Endothelial cell of umbilical vein (primary cell): ENCODE results near the gene DENND6A. TPM values are rescaled to one million over a fixed set of nuclear protein-coding genes. Genes with fewer than 3 reads are reported as not detected.

ENCODE experiments used
- BruUV-seq: library from RNA; stranded (reverse); fragments of 400-500 nt; replicated peaks from 2 replicates; lab custom pipeline; 2021; lab: Mats Ljungman, UMichigan
- CTCF ChIA-PET: fragments of 300-600, 350-600 bp; sonication (Branson Sonifier 250); formaldehyde crosslinking; loops from one replicate; lab custom pipeline; 2021; ENCODE audit warnings: antibody characterized with exemption, inconsistent platforms; lab: Charles Lee
- POLR2A ChIA-PET: fragments of 300-600, 350-600 bp; sonication (Branson Sonifier 250); formaldehyde crosslinking; loops from one replicate; lab custom pipeline; 2021; ENCODE audit warnings: antibody characterized with exemption, inconsistent platforms; lab: Charles Lee
- DNase-seq: peaks from one replicate; pipeline ENCODE4 v3.0.0-alpha.2; 2011; ENCODE audit warnings: low read depth, low spot score
- FAIRE-seq: peaks from 2 replicates; lab custom pipeline; 2011; peaks lifted over from hg19 to GRCh38; lab: Jason Lieb, UNC
- H2AFZ ChIP-seq: 2 replicates; pipeline ENCODE4 v1.6.0; 2012; ENCODE audit warnings: low read depth, low read length, control low read depth, inconsistent platforms
- H3K27ac ChIP-seq: 2 replicates; pipeline ENCODE4 v1.5.1; 2011; ENCODE audit warnings: low read depth, mild to moderate bottlenecking, control low read depth, low read length, moderate library complexity; ENCODE audit not compliant: insufficient read depth
- H3K27me3 ChIP-seq, 2 experiments: 2 replicates each; pipeline versions ENCODE4 v1.6.0 to v1.6.1; 2011; ENCODE audit warnings: low read length in 2 of 2, mixed read lengths in 1 of 2; ENCODE audit not compliant: control insufficient read depth in 2 of 2, insufficient read depth in 2 of 2
- H3K36me3 ChIP-seq, 2 experiments: 2 replicates in 1 of 2; 3 replicates in 1 of 2; pipeline ENCODE4 v1.5.1; 2011; ENCODE audit warnings: low read length in 2 of 2, mild to moderate bottlenecking in 1 of 2, moderate library complexity in 1 of 2; ENCODE audit not compliant: control insufficient read depth in 2 of 2, insufficient read depth in 2 of 2; ENCODE audit errors: extremely low read depth in 1 of 2
- H3K4me1 ChIP-seq: 3 replicates; pipeline ENCODE4 v1.5.1; 2011; ENCODE audit warnings: mild to moderate bottlenecking, low read length; ENCODE audit not compliant: control insufficient read depth, insufficient read depth; ENCODE audit errors: extremely low read depth
- H3K4me2 ChIP-seq: 2 replicates; pipeline ENCODE4 v1.6.1; 2011; ENCODE audit warnings: low read length, control low read depth, mixed read lengths; ENCODE audit not compliant: insufficient read depth
- H3K4me3 ChIP-seq, 3 experiments: fragments of 200-600 bp in 1 of 3; sonication (generic), shearing (Covaris generic) in 1 of 3; replicated peaks in 1 of 3; 2 replicates each; pipeline ENCODE4 v1.5.1; 2011 to 2016; ENCODE audit warnings: control low read depth in 3 of 3, low read length in 3 of 3, mild to moderate bottlenecking in 2 of 3, inconsistent platforms in 1 of 3, low read depth in 1 of 3, moderate library complexity in 1 of 3; ENCODE audit not compliant: insufficient read depth in 1 of 3
- H3K79me2 ChIP-seq: 2 replicates; pipeline ENCODE4 v1.6.0; 2012; ENCODE audit warnings: low read length, inconsistent platforms; ENCODE audit not compliant: control insufficient read depth, insufficient read depth
- H3K9ac ChIP-seq: replicated peaks from 2 replicates; pipeline ENCODE3; 2011; ENCODE audit warnings: low read length, control low read depth; ENCODE audit not compliant: insufficient read depth; ENCODE audit errors: extremely low read depth
- H3K9me1 ChIP-seq: replicated peaks from 3 replicates; pipeline ENCODE4 v1.6.0; 2011; ENCODE audit warnings: mild to moderate bottlenecking, low read length; ENCODE audit not compliant: control insufficient read depth, insufficient read depth; ENCODE audit errors: extremely low read depth
- H3K9me3 ChIP-seq: replicated peaks from 2 replicates; pipeline ENCODE4 v1.5.1; 2012; ENCODE audit warnings: low read length, inconsistent platforms; ENCODE audit not compliant: control insufficient read depth, insufficient read depth
- H4K20me1 ChIP-seq: replicated peaks from 2 replicates; pipeline ENCODE3; 2011; ENCODE audit warnings: mild to moderate bottlenecking, low read length; ENCODE audit not compliant: control insufficient read depth, insufficient read depth; ENCODE audit errors: extremely low read depth
- CTCF ChIP-seq, 2 donors: IDR thresholded peaks; 1 replicate in 1 of 2; 2 replicates in 1 of 2; pipeline ENCODE4 v1.5.1; 2011; ENCODE audit warnings: low read length in 2 of 2, mild to moderate bottlenecking in 2 of 2, moderate library complexity in 2 of 2, control low read depth in 1 of 2, inconsistent platforms in 1 of 2, low read depth in 1 of 2; ENCODE audit not compliant: insufficient read depth in 1 of 2; ENCODE audit errors: extremely low read depth in 1 of 2
- EZH2 ChIP-seq: IDR thresholded peaks from 2 replicates; pipeline ENCODE4 v1.6.1; 2012; ENCODE audit warnings: borderline replicate concordance, low read depth, mild to moderate bottlenecking, moderate library complexity, low read length, inconsistent platforms; ENCODE audit not compliant: severe bottlenecking
- FOS ChIP-seq: IDR thresholded peaks from 2 replicates; pipeline ENCODE4 v1.6.1; 2011; ENCODE audit warnings: mild to moderate bottlenecking, low read length, moderate library complexity, borderline replicate concordance; ENCODE audit not compliant: insufficient read depth
- GATA2 ChIP-seq: IDR thresholded peaks from 2 replicates; pipeline ENCODE4 v1.7.0; 2011; ENCODE audit warnings: low read depth, mild to moderate bottlenecking, moderate library complexity, mixed read lengths, low read length; ENCODE audit not compliant: insufficient read length, insufficient read depth
- JUN ChIP-seq: IDR thresholded peaks from 2 replicates; pipeline ENCODE4 v1.6.1; 2011; ENCODE audit warnings: borderline replicate concordance, low read depth; ENCODE audit not compliant: insufficient read length, insufficient read depth
- MYC ChIP-seq: IDR thresholded peaks from one replicate; pipeline ENCODE4 v1.6.1; 2011; ENCODE audit warnings: mild to moderate bottlenecking, low read depth, low read length
- POLR2A ChIP-seq: IDR thresholded peaks from 2 replicates; pipeline ENCODE4 v1.6.1; 2012; ENCODE audit warnings: low read depth, mild to moderate bottlenecking, control low read depth, low read length
- POLR2AphosphoS5 ChIP-seq: IDR thresholded peaks from 2 replicates; pipeline ENCODE4 v1.6.1; 2012; ENCODE audit warnings: low read depth, mild to moderate bottlenecking, control low read depth, low read length, moderate library complexity; ENCODE audit not compliant: insufficient read depth
- dilution Hi-C: fragments of 300-500 bp; cut with MboI; formaldehyde crosslinking; loops from one replicate; pipeline ENCODE4 v1.15.0; 2019; ENCODE audit warnings: low sequenced_read_pairs; ENCODE audit not compliant: extremely low pct_ligation_motif_present
- intact Hi-C: fragments of 100-400 bp; cut with micrococcal nuclease; formaldehyde crosslinking; loops from one replicate; pipeline ENCODE4 v1.10.0; 2022
- polyA plus RNA-seq, 4 experiments: library from polyadenylated mRNA; depleted of rRNA in 3 of 4; stranded (reverse) in 3 of 4; unstranded in 1 of 4; fragments of >200 nt; gene quantifications; 2 replicates each; pipeline versions ENCODE4 v1.2.1 to v1.2.3, GENCODE V29; 2011 to 2012; ENCODE audit warnings: missing spikeins in 1 of 4
- total RNA-seq: library from RNA; stranded (reverse); gene quantifications from 2 replicates; pipeline ENCODE4 v1.2.3, GENCODE V29; 2021

Gene DENND6A
- total and polyA plus RNA-seq, 2 donors (not counting 3 experiments of a cell fraction or from before 2014, with no cell fraction given): 12.7 to 25.0 TPM

DNA sequence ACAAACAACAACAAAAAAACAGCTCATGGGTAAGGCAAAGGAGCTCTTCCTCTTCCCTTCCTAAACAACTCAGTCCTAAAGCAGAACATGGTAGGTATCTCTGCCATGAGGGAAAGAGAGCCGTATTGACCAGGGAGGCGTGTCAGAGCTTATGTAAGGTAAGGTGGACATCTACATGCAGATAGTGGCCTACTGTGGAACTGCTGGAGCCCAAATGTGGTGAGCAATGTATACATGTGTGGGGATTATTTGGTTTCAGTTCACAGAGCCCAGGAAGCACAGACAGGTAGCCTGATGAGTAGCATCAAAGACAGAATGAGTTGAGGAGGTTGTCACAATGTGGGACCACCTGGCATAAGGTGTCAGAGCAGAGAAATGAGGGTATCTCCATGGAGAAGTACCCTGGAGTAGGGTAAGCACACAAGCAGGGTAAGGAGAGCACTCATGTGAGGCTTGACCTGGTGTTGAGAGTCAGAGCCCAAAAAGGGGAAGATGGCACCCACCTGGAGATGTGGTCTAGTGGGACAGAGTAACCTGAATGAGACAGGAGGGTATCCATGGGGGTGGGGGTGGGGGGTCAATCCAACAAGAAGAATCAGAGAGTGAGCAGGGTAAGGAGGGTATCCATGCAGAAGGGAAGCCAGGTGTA, 45.5 kb downstream of the DENND6A start:
- POLR2A ChIA-PET: no interaction called here
- intact Hi-C loops: loop anchor here (5.0 kb wide), 1 partner anchor 205 kb away; no protein-coding TSS in a partner anchor

More for the DNA sequence above, 45.5 kb downstream of the DENND6A start:
- H3K9me1 ChIP-seq: no peaks in the 10 kb centered on the region
- no peaks in the 10 kb centered on the region for H3K27me3 ChIP-seq
- no TSS peak for BruUV-seq
- H3K4me2 ChIP-seq: no peak overlapping the region
- no peaks in the 10 kb centered on the region for H3K4me1 ChIP-seq
- H4K20me1 ChIP-seq: no peaks in the 10 kb centered on the region
- CTCF ChIA-PET: interaction anchor here (1.1 to 1.9 kb wide), 2 partner anchors 198 to 206 kb away, joined by 3 to 10 read pairs; no protein-coding TSS in a partner anchor
- H2AFZ ChIP-seq: no peak overlapping the region
- FAIRE-seq (no peak), DNase-seq (no peak)
- H3K9ac ChIP-seq: no peak overlapping the region
- TF ChIP-seq FOS: no peak
- no peak for TF ChIP-seq GATA2
- no peak for TF ChIP-seq EZH2
- TF ChIP-seq POLR2A: no peak
- no peak for TF ChIP-seq POLR2AphosphoS5
- no peak for TF ChIP-seq CTCF (IDR thresholded peaks at IDR 0.05; ENCODE audit: extremely low read depth in 1 of 2, insufficient read depth in 1 of 2, low read depth in 1 of 2, low read length in 2 of 2)
- no peak for TF ChIP-seq JUN
- TF ChIP-seq MYC: no peak
- no peak overlapping the region for H3K27ac ChIP-seq
- H3K36me3 ChIP-seq: peaks cover 3 to 4% of the 10 kb centered on the region in 2 experiments
- H3K9me3 ChIP-seq: no peaks in the 10 kb centered on the region
- H3K79me2 ChIP-seq: no peaks in the 10 kb centered on the region
- dilution Hi-C loops: no loop called here
- H3K4me3 ChIP-seq: no peak overlapping the region
